ENCODE measurements around the gene SETD1B.
A peak's percentile ranks its signal among the peaks of the same experiment; 100 is the strongest.
"Not testable (repeated sequence)": the region's sequence is repeated elsewhere in the genome, so short reads cannot be mapped to it uniquely, and the experiment has no call there.

The SETD1B gene

GRCh38 chr12:121781484-121781997, 22.3 kb upstream of the SETD1B start:
- no peak for DNase-seq

- no peak for DNase-seq
Observed at GRCh38 chr12:121781998-121782979, 21.5 kb upstream of the SETD1B start.

- no peak for DNase-seq
Observed at GRCh38 chr12:121783766-121784165, 20.0 kb upstream of the SETD1B start.

GRCh38 chr12:121784460-121784859, 19.3 kb upstream of the SETD1B start:
- no peak for DNase-seq

GRCh38 chr12:121786440-121786825, 17.4 kb upstream of the SETD1B start:
- DNase-seq: no peak

- DNase-seq: no peak
Observed at GRCh38 chr12:121787063-121788025, 16.5 kb upstream of the SETD1B start.

GRCh38 chr12:121788176-121788818, 15.5 kb upstream of the SETD1B start:
- no peak for DNase-seq

- no peak for DNase-seq
Observed at GRCh38 chr12:121789233-121789781, 14.5 kb upstream of the SETD1B start.

- DNase-seq: no peak
Observed at GRCh38 chr12:121789800-121790728, 13.7 kb upstream of the SETD1B start.

GRCh38 chr12:121790785-121791184, 13.0 kb upstream of the SETD1B start:
- not testable (repeated sequence) for DNase-seq

- no peak for DNase-seq
Observed at GRCh38 chr12:121791671-121792551, 11.9 kb upstream of the SETD1B start.

GRCh38 chr12:121792607-121793439, 11.0 kb upstream of the SETD1B start:
- no peak for DNase-seq

GRCh38 chr12:121793440-121793837, 10.4 kb upstream of the SETD1B start, which contains the start of gene RHOF:
TSS of gene RHOF (minus strand) at chr12:121793688. CDS start at chr12:121793633, 55 bp downstream.
- no peak for DNase-seq

GRCh38 chr12:121793838-121794533, 9.8 kb upstream of the SETD1B start:
- peak; percentile 66 for DNase-seq

GRCh38 chr12:121794534-121795033, 9.2 kb upstream of the SETD1B start:
- DNase-seq: no peak

GRCh38 chr12:121795034-121795968, 8.5 kb upstream of the SETD1B start:
- DNase-seq: peak; percentile 57

Data from NCI-H748 treated with DMSO at 0.1 percent for 48 hours (cell line).